Endodermal cell (in vitro differentiated cells): ENCODE data around the gene CFAP251. TPM values are rescaled to one million over a fixed set of nuclear protein-coding genes. Genes with fewer than 3 reads are reported as not detected.

Experiments used
- DNase-seq: peaks from one replicate; pipeline ENCODE4 v3.0.0-alpha.2; 2017
- H3K27ac ChIP-seq: 2 replicates; pipeline ENCODE4 v1.5.1; 2013; ENCODE audit warnings: mild to moderate bottlenecking, low read depth, low read length, moderate library complexity
- H3K27me3 ChIP-seq: 2 replicates; pipeline ENCODE4 v1.6.1; 2013; ENCODE audit warnings: mild to moderate bottlenecking, low read length, moderate library complexity; ENCODE audit not compliant: insufficient read depth, control insufficient read depth, poor library complexity, severe bottlenecking
- H3K36me3 ChIP-seq: 2 replicates; pipeline ENCODE4 v1.7.0; 2013; ENCODE audit warnings: mild to moderate bottlenecking, low read length, moderate library complexity; ENCODE audit not compliant: control insufficient read depth, insufficient read depth
- H3K4me1 ChIP-seq: one replicate; pipeline ENCODE4 v1.7.0; 2013; ENCODE audit warnings: low read length; ENCODE audit not compliant: control insufficient read depth, insufficient read depth
- H3K4me3 ChIP-seq: 2 replicates; pipeline ENCODE4 v1.5.1; 2013; ENCODE audit warnings: mild to moderate bottlenecking, low read length, moderate library complexity
- H3K9ac ChIP-seq: 2 replicates; pipeline ENCODE4 v1.6.1; 2013; ENCODE audit warnings: mild to moderate bottlenecking, low read length, moderate library complexity; ENCODE audit not compliant: poor library complexity, severe bottlenecking; ENCODE audit errors: extremely low read depth
- H3K9me3 ChIP-seq: 2 replicates; pipeline ENCODE4 v1.6.1; 2013; ENCODE audit warnings: mild to moderate bottlenecking, low read length, moderate library complexity; ENCODE audit not compliant: control insufficient read depth
- H3K27ac Mint-ChIP-seq: 2 replicates; pipeline ENCODE4 v1.8.0; 2020; ENCODE audit warnings: mixed read lengths
- H3K27me3 Mint-ChIP-seq: 2 replicates; pipeline ENCODE4 v1.8.0; 2021; ENCODE audit warnings: mild to moderate bottlenecking, mixed read lengths; ENCODE audit not compliant: insufficient read depth
- H3K36me3 Mint-ChIP-seq: 2 replicates; pipeline ENCODE4 v1.8.0; 2020; ENCODE audit warnings: low read depth, mixed read lengths
- H3K4me1 Mint-ChIP-seq: 2 replicates; pipeline ENCODE4 v1.8.0; 2020; ENCODE audit warnings: mixed read lengths
- H3K4me3 Mint-ChIP-seq: 2 replicates; pipeline ENCODE4 v1.8.0; 2020; ENCODE audit warnings: mild to moderate bottlenecking, moderate library complexity, mixed read lengths
- H3K9me3 Mint-ChIP-seq: 2 replicates; pipeline ENCODE4 v1.8.0; 2020; ENCODE audit warnings: mild to moderate bottlenecking, mixed read lengths
- CTCF ChIP-seq: fragments of 200-600 bp; sonication (generic); conservative IDR thresholded peaks from 2 replicates; pipeline ENCODE4 v1.5.0; 2021; ENCODE audit warnings: antibody characterized with exemption, mild to moderate bottlenecking
- WGBS, 2 experiments: methylation state at CpG; one replicate each; pipeline versions ENCODE4 v1.1.5 to v1.1.7; 2013; ENCODE audit warnings: missing lambda C conversion rate in 2 of 2, mixed read lengths in 1 of 2; ENCODE audit not compliant: insufficient coverage in 1 of 2, insufficient read length in 1 of 2; 5-methylcytosine and 5-hydroxymethylcytosine counted together
- total RNA-seq, 2 donors: library from RNA; stranded (reverse); fragmentation: NEBNext Ultra II Directional in 1 of 2; extraction: Animal tissue kit (Norgen Biotek cat#: 25700) in 1 of 2; gene quantifications; 2 replicates in 1 of 2; 3 replicates in 1 of 2; pipeline ENCODE4 v1.2.1, GENCODE V29; 2021

Gene CFAP251
- total RNA-seq, 2 donors from 2014 or later, result 3.4 to 11.2 TPM

GRCh38 chr12:121989276-121990113 lies 71.1 kb downstream of the CFAP251 start:
- Histone ChIP-seq H3K9ac (no peak overlapping the region), H3K27ac (no peak overlapping the region), H3K27me3 (no peaks in the 10 kb centered on the region), H3K36me3 (no peaks in the 10 kb centered on the region), H3K9me3 (no peaks in the 10 kb centered on the region), H3K4me1 (no peaks in the 10 kb centered on the region), H3K4me3 (no peak overlapping the region)
- H3K27ac Mint-ChIP-seq, result no peak overlapping the region
- H3K9me3 Mint-ChIP-seq, result peaks cover 7% of the 10 kb centered on the region
- no peak for DNase-seq
- WGBS, 2 experiments, result 92 to 95% methylated on average over 6 to 13 of the region's 14 CpGs
- no peak overlapping the region for H3K4me3 Mint-ChIP-seq
- H3K4me1 Mint-ChIP-seq, result peaks cover 2% of the 10 kb centered on the region
- no peaks in the 10 kb centered on the region for H3K27me3 Mint-ChIP-seq
- TF ChIP-seq CTCF, result no peak
- no peaks in the 10 kb centered on the region for H3K36me3 Mint-ChIP-seq

- H3K27me3 Mint-ChIP-seq, result no peaks in the 10 kb centered on the region
- 75 to 93% methylated on average over 1 to 6 of the region's 6 CpGs for WGBS, 2 experiments
- H3K36me3 ChIP-seq, result no peaks in the 10 kb centered on the region
- no peak for DNase-seq
- TF ChIP-seq CTCF, result no peak
- no peak overlapping the region for H3K9ac ChIP-seq
- H3K9me3 Mint-ChIP-seq, result peaks cover 8% of the 10 kb centered on the region
- H3K27ac Mint-ChIP-seq, result no peak overlapping the region
- H3K9me3 ChIP-seq, result no peaks in the 10 kb centered on the region
- no peak overlapping the region for H3K4me3 Mint-ChIP-seq
- no peaks in the 10 kb centered on the region for H3K27me3 ChIP-seq
- H3K4me1 Mint-ChIP-seq, result peaks cover 2% of the 10 kb centered on the region
- H3K4me3 ChIP-seq, result no peak overlapping the region
- H3K4me1 ChIP-seq, result no peaks in the 10 kb centered on the region
- H3K36me3 Mint-ChIP-seq, result no peaks in the 10 kb centered on the region
- no peak overlapping the region for H3K27ac ChIP-seq
These were observed 71.8 kb downstream of the CFAP251 start for GRCh38 chr12:121990114-121990647.

- Histone ChIP-seq H3K4me1 (peaks cover 1% of the 10 kb centered on the region), H3K27me3 (no peaks in the 10 kb centered on the region), H3K4me3 (no peak overlapping the region), H3K27ac (no peak overlapping the region), H3K36me3 (no peaks in the 10 kb centered on the region), H3K9me3 (no peaks in the 10 kb centered on the region), H3K9ac (no peak overlapping the region)
- Mint-ChIP-seq H3K36me3 (no peaks in the 10 kb centered on the region), H3K4me3 (no peak overlapping the region), H3K9me3 (peaks cover 8% of the 10 kb centered on the region), H3K27me3 (no peaks in the 10 kb centered on the region), H3K27ac (no peak overlapping the region), H3K4me1 (peaks cover 7% of the 10 kb centered on the region)
- DNase-seq, result no peak
- 82 to 86% methylated on average over 10 of the region's 10 CpGs for WGBS, 2 experiments
- TF ChIP-seq CTCF, result no peak
These were observed 72.6 kb downstream of the CFAP251 start for GRCh38 chr12:121990692-121991603.
